GM23248 (cell line): ENCODE results near the gene ROR1.

Experiments used
- EZH2 ChIP-seq: fragments of 200-600 bp; sonication (generic); IDR thresholded peaks from 2 replicates; pipeline ENCODE4 v1.6.1; 2018; ENCODE audit warnings: antibody characterized with exemption, mild to moderate bottlenecking; ENCODE audit not compliant: insufficient read depth, poor library complexity, severe bottlenecking
- EZH2phosphoT487 ChIP-seq: fragments of 200-600 bp; sonication (generic); IDR thresholded peaks from 2 replicates; pipeline ENCODE4 v1.6.1; 2018; ENCODE audit warnings: antibody characterized with exemption, moderate library complexity, mild to moderate bottlenecking, low read depth; ENCODE audit not compliant: insufficient read depth

DNA sequence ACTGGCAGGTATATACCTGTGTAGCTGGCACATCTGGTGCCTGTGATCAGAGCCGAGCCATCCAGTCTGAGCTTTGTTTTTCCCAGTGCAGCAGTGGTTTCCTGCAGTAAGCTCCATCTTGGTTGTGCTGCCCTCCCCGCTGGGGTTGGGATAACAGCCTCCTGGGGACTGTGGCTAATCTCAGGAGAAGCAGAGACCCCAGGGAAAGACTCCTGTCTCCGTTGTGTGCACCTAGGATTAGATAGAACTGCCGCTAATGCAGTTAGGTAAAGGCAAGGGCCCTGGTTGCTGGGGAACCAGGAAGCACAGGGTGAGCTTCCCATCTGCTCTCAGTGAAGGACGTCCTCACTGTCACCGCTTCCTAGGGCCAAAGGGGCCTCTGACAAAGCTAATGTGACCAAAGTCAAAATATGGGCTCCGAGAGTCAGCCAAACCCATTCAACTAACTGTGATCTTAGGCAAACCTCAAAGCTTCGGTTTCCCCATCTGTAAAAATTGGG is 20.0 kb downstream of the ROR1 start:
- TF ChIP-seq EZH2 (no peak), EZH2phosphoT487 (no peak)
